ENCODE measurements around the gene RUBCN.

DNA sequence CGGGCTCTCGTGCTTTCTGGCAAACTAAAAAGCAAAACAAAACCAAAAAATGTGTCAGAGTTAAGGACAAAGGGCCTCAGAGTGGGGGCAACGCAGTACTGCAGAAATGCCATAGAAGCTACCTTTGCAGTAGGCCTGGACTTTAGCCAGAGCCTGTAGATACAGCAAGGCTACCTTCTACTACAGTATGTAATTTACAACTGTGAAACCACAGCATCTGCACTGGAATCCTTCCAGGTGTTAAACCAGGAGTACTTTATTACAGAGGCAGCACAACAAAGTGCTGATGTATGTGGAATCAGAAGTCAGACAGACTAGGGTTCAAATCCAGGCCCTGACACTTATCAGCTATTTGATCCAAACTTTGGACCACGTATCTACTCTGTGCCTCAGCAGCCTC is 34.9 kb downstream of the RUBCN start:
- TF ChIP-seq, protein P1, sequence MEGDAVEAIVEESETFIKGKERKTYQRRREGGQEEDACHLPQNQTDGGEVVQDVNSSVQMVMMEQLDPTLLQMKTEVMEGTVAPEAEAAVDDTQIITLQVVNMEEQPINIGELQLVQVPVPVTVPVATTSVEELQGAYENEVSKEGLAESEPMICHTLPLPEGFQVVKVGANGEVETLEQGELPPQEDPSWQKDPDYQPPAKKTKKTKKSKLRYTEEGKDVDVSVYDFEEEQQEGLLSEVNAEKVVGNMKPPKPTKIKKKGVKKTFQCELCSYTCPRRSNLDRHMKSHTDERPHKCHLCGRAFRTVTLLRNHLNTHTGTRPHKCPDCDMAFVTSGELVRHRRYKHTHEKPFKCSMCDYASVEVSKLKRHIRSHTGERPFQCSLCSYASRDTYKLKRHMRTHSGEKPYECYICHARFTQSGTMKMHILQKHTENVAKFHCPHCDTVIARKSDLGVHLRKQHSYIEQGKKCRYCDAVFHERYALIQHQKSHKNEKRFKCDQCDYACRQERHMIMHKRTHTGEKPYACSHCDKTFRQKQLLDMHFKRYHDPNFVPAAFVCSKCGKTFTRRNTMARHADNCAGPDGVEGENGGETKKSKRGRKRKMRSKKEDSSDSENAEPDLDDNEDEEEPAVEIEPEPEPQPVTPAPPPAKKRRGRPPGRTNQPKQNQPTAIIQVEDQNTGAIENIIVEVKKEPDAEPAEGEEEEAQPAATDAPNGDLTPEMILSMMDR (IDR thresholded peaks at IDR 0.05; ENCODE audit: insufficient read depth, low read depth, low read length) = no peak
- no peak for TF ChIP-seq EZH2 (IDR thresholded peaks at IDR 0.05; ENCODE audit: insufficient read depth, low read length)

Measured in astrocyte (in vitro differentiated cells and primary cell).